Left hindlimb (tissue), 1 donor: ENCODE measurements around the gene SFMBT2.

Source experiments
- DNase-seq: peaks from one replicate; pipeline ENCODE4 v3.0.0-alpha.2; 2018

The SFMBT2 gene

GRCh38 chr10:7170626-7171322 lies 240.1 kb downstream of the SFMBT2 start:
- DNase-seq, result no peak

- no peak for DNase-seq
Measured at GRCh38 chr10:7168414-7168813, 242.4 kb downstream of the SFMBT2 start.

DNA sequence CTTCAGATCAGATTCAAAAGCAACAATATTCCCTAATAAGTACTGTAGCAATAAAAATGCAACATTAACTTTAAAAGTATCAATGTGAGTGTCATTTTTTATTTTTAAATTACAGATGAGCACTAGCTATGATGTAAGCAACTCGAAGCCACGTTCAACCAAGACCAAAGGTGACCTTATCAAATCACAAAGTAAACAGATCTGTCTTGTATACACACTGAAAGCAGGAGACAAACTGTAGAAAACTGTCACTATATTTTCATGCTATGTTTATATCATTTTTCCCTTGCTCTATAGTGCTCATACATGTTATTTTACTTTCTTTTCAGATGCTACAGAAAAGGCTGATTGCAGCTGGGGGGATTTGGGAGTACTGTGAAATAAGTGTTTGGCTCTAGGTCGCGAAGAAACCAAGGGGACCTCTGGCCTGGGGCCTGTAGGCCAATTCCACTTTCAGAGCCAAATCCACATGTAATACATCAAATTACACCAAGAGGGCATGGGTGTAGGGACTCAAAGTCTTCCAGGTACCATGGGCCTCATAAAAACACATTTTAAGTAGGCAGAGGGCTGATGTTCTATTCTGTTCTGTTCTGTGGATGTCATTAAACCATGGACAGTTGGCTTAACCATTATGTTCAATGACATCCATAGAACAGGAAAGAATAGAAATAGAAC lies 245.2 kb downstream of the SFMBT2 start:
- no peak for DNase-seq

DNA sequence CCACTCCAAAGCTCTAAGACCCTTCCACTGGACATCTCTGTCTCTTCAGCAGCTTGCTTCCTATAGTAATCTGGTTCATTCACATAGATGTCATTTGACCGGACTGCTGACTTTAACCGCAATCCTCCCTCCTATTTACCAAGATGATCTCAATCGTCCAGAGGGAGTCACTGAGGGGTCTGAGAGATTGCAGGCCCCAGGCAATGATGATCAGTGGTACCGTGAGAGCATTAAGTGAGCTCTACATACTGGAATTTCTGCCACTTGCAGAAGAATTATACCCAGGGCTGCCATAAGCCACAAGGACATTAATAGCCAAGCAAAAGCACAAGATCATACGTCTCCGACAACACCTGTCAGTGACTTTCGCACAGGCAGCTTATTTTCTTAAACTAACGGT lies 245.9 kb downstream of the SFMBT2 start:
- no peak for DNase-seq

DNA sequence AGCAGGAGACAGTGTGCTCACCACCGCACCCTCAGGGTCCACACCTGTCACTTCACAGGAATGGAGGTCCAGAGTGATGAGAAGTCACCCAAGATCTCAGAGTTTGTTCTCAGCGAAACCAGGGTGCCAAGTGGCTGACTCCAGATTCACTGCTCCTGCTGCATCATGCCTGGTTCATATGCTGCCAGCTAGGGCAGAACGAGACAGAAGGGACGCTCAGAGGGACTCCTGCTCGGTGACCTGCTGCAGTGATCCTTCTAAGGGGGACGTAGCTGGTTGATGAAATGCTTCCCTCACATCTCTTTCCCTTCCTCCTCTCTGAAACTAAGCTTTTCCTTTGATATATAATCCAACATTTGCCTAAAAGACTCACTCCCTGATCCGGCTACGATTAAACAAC lies 248.5 kb downstream of the SFMBT2 start:
- no peak for DNase-seq

- peak; percentile 42 for DNase-seq
Measured at GRCh38 chr10:7161484-7162250, 249.2 kb downstream of the SFMBT2 start.

DNA sequence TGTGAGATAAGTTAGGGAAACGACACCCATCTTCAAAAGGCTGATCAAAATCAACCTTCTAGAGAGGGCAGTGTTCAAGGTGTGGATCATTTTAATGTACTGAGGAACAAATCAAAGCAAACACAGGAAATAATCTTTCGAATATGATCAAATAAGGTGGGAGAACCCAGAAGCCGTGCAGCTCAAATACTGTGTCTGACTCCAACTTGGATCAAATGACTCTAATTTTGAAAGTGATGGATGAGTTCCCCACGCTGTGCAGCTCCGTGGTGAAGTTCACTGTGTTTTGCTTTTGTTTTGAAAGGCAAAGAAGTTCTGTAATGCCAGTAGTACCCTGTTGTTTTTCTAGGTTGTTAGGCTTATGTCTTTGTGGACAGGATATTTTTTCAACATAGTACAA lies 250.9 kb downstream of the SFMBT2 start:
- DNase-seq, result no peak

DNA sequence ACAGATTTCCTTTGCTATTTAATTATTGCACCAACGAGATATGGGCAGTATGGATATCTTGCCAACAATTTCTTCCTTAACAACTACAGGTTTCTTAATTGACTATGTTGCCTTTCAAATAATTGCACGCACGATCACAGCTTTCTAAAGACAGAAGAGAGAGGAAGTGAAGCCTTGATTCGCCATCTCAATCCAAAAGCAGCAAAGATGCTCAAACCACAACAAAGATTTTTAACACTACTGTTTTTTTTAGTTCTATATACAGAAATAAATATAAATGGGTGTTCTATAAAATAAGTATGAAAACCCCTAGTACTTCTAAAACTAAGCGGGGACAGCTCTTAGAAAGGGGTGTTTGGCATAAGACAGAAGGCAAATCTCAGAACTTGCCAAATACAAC lies 251.3 kb downstream of the SFMBT2 start:
- no peak for DNase-seq

DNA sequence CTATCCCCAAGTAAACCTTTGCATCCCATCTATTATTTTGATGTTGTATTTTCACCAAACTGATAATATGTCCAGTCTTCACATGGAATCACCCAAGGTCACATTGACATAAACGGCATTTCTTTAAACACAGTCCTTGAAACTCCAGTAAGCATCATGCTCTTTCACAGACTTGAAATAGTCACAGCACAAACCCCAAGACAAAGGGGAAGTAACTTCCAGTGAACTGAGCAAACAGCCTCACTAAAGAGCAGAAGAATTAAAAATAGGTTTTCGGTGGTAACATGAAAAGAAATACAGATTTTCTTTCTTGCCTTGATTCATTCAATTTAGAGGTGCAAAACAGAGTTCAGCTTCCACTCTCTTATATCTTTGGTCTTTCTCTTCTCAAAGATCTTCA lies 253.7 kb downstream of the SFMBT2 start:
- no peak for DNase-seq

DNA sequence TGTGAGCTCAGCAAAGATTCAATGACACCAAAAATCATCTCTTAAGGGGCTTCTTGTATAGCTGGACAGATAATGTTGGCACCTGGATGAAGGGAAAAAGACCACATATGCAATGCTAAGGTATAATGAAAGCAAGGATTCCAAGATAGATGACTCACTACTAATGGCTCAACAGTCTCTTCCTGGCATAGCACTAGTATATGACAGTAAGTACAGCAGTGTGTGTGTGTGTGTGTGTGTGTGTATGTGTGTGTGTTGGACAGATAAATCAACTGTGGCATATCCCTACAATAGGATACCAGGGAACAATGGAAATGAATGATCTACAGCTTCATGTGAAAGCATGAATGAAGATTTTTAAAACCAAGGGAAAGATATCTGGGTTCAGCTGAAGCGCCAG lies 257.1 kb downstream of the SFMBT2 start:
- DNase-seq, result no peak

DNA sequence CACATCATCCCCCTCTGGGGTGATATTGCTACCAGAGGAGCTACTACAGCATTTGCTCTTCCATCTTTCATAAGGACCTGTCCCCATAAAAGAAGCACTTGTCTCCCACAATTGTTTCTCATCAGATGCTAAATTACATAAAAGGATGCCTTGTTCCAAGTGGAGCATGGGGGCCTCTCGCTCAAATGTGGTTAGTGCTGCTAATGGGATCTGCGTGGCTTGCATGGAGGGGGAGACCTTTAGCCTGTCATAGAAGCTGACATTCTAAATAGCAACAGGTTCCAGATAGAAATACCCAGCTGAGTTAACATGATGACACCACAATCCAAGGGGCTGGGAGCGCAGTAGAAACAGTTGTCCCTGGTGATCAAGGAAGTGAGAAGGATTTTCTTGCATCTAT lies 257.9 kb downstream of the SFMBT2 start:
- DNase-seq, result no peak

GRCh38 chr10:7152341-7152740 lies 258.5 kb downstream of the SFMBT2 start:
- no peak for DNase-seq

GRCh38 chr10:7151538-7151937 lies 259.3 kb downstream of the SFMBT2 start:
- no peak for DNase-seq

DNA sequence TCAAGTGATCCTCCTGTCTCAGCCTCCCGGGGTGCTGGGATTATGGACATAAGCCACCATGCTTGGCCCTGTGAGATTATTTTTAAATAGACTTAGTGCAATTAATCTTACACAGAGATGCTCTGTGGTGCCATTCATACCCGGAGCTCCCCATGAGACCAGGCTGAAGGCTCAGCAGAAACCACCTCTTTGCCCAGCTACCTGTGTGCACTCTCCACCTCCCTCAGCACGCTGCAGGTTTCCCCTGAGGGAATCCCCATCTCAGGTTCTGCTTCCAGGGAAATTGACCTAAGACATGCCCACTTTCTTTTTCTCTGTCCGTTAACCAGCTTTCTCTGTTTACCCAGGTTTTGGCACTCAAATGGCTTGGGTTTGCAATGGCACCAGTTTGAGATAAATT lies 260.5 kb downstream of the SFMBT2 start:
- DNase-seq, result no peak

DNA sequence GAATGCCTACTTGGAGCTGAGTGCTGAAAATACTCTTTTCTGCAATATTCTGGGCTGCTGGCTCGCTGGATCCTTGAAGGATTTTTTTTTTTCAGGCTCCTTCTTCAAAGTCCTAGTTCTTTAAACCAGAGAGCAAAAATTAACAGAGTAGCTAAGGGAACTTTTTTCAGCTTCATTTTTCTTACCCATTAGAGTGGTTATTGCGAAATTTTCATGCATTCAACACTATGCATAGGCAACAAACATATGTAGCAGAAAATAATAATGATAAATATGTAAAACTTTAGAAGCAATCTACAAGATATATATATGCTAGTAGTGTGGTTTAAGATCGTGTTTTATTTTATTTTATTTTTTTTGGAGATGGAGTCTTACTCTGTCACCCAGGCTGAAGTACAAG lies 264.6 kb downstream of the SFMBT2 start:
- no peak for DNase-seq

GRCh38 chr10:7136016-7136415 lies 274.8 kb downstream of the SFMBT2 start:
- no peak for DNase-seq

- DNase-seq, result no peak
Measured at GRCh38 chr10:7135188-7135587, 275.6 kb downstream of the SFMBT2 start.

DNA sequence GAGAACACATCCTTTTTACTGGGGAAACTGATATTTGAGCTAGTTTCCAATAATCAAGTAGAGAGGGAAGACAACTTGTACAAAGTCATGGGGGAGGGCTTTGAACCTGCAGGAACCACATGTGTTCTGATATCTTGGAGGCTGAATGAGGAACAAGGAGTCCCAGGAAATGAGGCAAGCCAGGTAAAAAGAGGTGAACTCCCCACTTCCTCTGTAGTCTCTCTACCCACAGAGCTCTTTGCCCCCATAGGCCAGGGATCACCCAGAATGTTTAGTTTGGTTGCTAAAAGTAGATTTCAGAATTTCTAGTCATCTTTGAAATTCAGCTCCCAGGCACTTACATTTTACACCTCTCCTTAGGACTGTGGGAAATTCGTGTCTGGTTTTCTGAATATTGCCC lies 276.4 kb downstream of the SFMBT2 start:
- no peak for DNase-seq

GRCh38 chr10:7133958-7134357 lies 276.9 kb downstream of the SFMBT2 start:
- DNase-seq, result no peak

GRCh38 chr10:7133278-7133677 lies 277.6 kb downstream of the SFMBT2 start:
- no peak for DNase-seq

DNA sequence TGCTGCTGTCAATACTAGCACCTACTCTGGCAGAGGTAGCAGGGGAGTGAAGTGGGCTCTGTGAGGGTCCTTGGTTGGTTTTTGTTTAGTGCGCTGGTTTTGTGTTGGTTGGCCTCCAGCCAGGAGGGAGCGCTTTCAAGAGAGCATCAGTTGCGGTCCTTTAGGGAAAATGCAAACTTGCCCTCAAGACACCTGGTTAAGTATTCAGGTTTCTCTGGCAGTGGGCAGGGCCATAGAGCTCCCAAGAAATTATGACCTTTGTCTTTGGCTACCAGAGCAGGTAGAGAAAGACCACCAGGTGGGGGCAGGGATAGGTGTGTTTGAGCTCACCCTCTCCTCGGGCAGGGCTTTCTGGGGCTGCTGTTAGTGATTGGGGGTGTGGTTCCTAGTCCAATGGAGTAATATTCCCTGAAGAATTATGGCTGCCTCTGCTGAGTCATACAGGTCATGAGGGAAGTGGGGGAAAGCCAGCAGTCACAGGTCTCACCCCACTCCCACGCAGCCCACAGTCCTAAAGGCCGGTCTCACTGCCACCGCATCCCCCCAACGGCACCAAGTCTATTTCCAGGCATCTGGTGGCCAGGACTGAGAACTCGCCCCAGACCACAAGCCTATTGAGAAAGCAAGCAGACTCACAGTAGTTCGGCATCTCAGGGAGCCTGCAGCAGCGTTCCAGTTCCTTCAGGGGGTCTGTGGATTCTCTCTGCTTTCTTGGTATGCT lies 280.5 kb downstream of the SFMBT2 start:
- DNase-seq, result no peak

DNA sequence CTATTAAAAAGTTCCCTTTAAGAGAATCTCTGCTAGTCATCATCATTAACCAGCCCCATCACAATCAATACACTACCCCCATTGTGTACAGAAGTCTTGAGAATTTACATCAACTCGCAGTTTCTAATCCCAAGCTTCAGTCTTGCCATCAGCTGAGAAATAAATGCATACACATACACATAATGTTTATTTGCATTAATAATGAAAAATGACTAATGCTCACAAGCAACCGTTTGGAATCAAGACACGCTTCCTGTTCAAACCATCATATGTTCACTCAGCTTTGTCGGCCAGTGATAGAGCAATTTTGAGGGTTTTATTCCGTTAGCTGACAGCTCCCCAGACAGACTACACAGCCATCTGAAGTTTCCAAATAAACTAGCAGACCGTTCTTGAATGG lies 287.1 kb downstream of the SFMBT2 start:
- DNase-seq, result no peak

- no peak for DNase-seq
Measured at GRCh38 chr10:7122561-7122960, 288.3 kb downstream of the SFMBT2 start.
